Measurements from ENCODE around the gene PHF2. TPM values are rescaled to one million over a fixed set of nuclear protein-coding genes. Genes with fewer than 3 reads are reported as not detected.

PHF2 gene
- total RNA-seq, 1 experiment from 2014 or later = 17.4 TPM

- H2BK5ac ChIP-seq (ENCODE audit: insufficient read length, low read length) = no peak overlapping the region
- H4K91ac ChIP-seq (ENCODE audit: insufficient read length, low read depth, low read length) = no peak overlapping the region
- no peak for DNase-seq
- no peak overlapping the region for H3K14ac ChIP-seq (ENCODE audit: insufficient read depth, low read length)
- no peaks in the 10 kb centered on the region; a peak in 1 of 7 replicates for H3K36me3 Mint-ChIP-seq (ENCODE audit: insufficient read depth in 1 of 3, low read depth in 3 of 3)
- H2AK5ac ChIP-seq (ENCODE audit: insufficient read length, low read length) = no peak overlapping the region
- no peaks in the 10 kb centered on the region for H3K23me2 ChIP-seq (ENCODE audit: insufficient read length, low read depth, low read length, poor library complexity, severe bottlenecking)
- H3K79me1 ChIP-seq (ENCODE audit: insufficient read depth, low read depth, low read length, poor library complexity, severe bottlenecking) = peaks cover 8% of the 10 kb centered on the region
- H3K4me1 ChIP-seq (ENCODE audit: insufficient read depth, low read length) = no peaks in the 10 kb centered on the region
- no peaks in the 10 kb centered on the region for H3K27me3 ChIP-seq (ENCODE audit: insufficient read depth, low read length)
- peak overlapping the region in 2 of 3 experiments; percentile 61 to 75; a peak in 4 of 7 replicates for H3K27ac Mint-ChIP-seq
- no peak overlapping the region for H4K5ac ChIP-seq (ENCODE audit: insufficient read length, low read depth, low read length)
- H3K9me3 ChIP-seq (ENCODE audit: control insufficient read depth, low read depth, low read length) = no peaks in the 10 kb centered on the region
- H2BK120ac ChIP-seq (ENCODE audit: low read depth, low read length, poor library complexity, severe bottlenecking) = no peak overlapping the region
- no peak overlapping the region for H3K4ac ChIP-seq (ENCODE audit: low read depth, low read length)
- no peaks in the 10 kb centered on the region for H4K20me1 ChIP-seq (ENCODE audit: control insufficient read depth, insufficient read depth, insufficient read length)
- H3K4me3 Mint-ChIP-seq = no peak overlapping the region
- H2BK12ac ChIP-seq (ENCODE audit: insufficient read length, low read depth, low read length) = no peak overlapping the region
- no peak overlapping the region for H3K18ac ChIP-seq (ENCODE audit: insufficient read length, low read depth, low read length)
- H3T11ph ChIP-seq (ENCODE audit: low read length) = no peak overlapping the region
- no peaks in the 10 kb centered on the region for H3K27me3 Mint-ChIP-seq (ENCODE audit: low read depth)
- H2AFZ ChIP-seq (ENCODE audit: low read length) = no peak overlapping the region
- H3K23ac ChIP-seq (ENCODE audit: insufficient read length, low read depth, low read length) = no peak overlapping the region
- no peak overlapping the region for H3K27ac ChIP-seq (ENCODE audit: insufficient read length, low read depth, low read length)
- H3K56ac ChIP-seq (ENCODE audit: insufficient read length, low read depth, low read length) = no peak overlapping the region
- H2BK15ac ChIP-seq (ENCODE audit: low read depth, low read length) = no peak overlapping the region
- no peak overlapping the region for H3K4me2 ChIP-seq (ENCODE audit: insufficient read depth, insufficient read length, low read length)
- no peak overlapping the region for H2BK20ac ChIP-seq (ENCODE audit: low read depth, low read length, poor library complexity, severe bottlenecking)
- H3K4me1 Mint-ChIP-seq = peaks cover 28 to 32% of the 10 kb centered on the region in 2 experiments
- TF ChIP-seq, protein P1, sequence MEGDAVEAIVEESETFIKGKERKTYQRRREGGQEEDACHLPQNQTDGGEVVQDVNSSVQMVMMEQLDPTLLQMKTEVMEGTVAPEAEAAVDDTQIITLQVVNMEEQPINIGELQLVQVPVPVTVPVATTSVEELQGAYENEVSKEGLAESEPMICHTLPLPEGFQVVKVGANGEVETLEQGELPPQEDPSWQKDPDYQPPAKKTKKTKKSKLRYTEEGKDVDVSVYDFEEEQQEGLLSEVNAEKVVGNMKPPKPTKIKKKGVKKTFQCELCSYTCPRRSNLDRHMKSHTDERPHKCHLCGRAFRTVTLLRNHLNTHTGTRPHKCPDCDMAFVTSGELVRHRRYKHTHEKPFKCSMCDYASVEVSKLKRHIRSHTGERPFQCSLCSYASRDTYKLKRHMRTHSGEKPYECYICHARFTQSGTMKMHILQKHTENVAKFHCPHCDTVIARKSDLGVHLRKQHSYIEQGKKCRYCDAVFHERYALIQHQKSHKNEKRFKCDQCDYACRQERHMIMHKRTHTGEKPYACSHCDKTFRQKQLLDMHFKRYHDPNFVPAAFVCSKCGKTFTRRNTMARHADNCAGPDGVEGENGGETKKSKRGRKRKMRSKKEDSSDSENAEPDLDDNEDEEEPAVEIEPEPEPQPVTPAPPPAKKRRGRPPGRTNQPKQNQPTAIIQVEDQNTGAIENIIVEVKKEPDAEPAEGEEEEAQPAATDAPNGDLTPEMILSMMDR (conservative IDR thresholded peaks at IDR 0.05) = no peak
- H4K8ac ChIP-seq (replicated peaks; ENCODE audit: insufficient read length, low read depth, low read length) = no peak overlapping the region
- H3K9me3 Mint-ChIP-seq = peaks cover 0 to 5% of the 10 kb centered on the region in 2 experiments; a peak in 1 of 5 replicates
- no peak overlapping the region for H3K9ac ChIP-seq (ENCODE audit: extremely low read depth, insufficient read length, low read length)
- peaks cover 2% of the 10 kb centered on the region; the same call in 1 of the 2 replicates for H3K79me2 ChIP-seq (ENCODE audit: insufficient read depth, low read length)
- no CpG with 5 or more reads among the region's 12 CpGs for WGBS (ENCODE audit: extremely low coverage, insufficient read length, low lambda C conversion rate)
Observed at GRCh38 chr9:93588641-93589609, 12.5 kb downstream of the PHF2 start.

All from H9 (cell line).